ENCODE data around the gene SESN1. TPM values are rescaled to one million over a fixed set of nuclear protein-coding genes. Genes with fewer than 3 reads are reported as not detected.

SESN1 gene
- total RNA-seq, 4 donors from 2014 or later, result 10.4 to 55.9 (median 21.7) TPM

DNA sequence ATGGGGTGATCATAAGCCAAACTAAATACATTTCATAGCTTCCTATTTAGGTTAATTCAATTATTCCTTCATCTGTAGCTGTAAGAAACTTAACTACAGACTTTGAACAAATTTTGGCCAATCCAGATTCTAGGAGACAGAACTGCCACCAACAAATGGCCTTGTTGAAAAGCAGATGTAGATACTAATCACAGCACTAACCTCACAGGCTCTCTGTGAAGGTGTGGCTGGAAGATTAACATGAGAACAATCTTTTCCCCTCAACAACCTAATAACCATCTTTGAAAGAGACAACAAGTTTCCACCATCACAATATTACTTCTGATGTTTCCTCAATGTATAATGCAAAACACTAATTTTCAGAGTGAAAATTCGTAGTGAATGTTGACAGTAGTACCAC lies 87.8 kb downstream of the SESN1 start:
- WGBS, 2 donors, result 41 to 70% methylated on average over 1 of the region's 1 CpG
- Histone ChIP-seq H3K27ac (peak overlapping the region in 3 of 4 donors; percentile 7 to 96 (median 96)), H3K9me3 (no peaks in the 10 kb centered on the region), H3K4me3 (peak overlapping the region in 3 of 4 donors; percentile 81 to 96 (median 91)), H3K4me1 (peaks cover 19 to 81% (median 20%) of the 10 kb centered on the region in 3 donors), H3K27me3 (no peaks in the 10 kb centered on the region), H3K36me3 (no peaks in the 10 kb centered on the region)
- intact Hi-C loops (cut with DNase I), result loop anchor here (10.0 kb wide), 2 partner anchors 58 to 452 kb away; no protein-coding TSS in a partner anchor
- TF ChIP-seq, protein P1, sequence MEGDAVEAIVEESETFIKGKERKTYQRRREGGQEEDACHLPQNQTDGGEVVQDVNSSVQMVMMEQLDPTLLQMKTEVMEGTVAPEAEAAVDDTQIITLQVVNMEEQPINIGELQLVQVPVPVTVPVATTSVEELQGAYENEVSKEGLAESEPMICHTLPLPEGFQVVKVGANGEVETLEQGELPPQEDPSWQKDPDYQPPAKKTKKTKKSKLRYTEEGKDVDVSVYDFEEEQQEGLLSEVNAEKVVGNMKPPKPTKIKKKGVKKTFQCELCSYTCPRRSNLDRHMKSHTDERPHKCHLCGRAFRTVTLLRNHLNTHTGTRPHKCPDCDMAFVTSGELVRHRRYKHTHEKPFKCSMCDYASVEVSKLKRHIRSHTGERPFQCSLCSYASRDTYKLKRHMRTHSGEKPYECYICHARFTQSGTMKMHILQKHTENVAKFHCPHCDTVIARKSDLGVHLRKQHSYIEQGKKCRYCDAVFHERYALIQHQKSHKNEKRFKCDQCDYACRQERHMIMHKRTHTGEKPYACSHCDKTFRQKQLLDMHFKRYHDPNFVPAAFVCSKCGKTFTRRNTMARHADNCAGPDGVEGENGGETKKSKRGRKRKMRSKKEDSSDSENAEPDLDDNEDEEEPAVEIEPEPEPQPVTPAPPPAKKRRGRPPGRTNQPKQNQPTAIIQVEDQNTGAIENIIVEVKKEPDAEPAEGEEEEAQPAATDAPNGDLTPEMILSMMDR (IDR thresholded peaks at IDR 0.05), result no peak
- no peak for TF ChIP-seq POLR2A (IDR thresholded peaks at IDR 0.05)
- no peak for DNase-seq

DNA sequence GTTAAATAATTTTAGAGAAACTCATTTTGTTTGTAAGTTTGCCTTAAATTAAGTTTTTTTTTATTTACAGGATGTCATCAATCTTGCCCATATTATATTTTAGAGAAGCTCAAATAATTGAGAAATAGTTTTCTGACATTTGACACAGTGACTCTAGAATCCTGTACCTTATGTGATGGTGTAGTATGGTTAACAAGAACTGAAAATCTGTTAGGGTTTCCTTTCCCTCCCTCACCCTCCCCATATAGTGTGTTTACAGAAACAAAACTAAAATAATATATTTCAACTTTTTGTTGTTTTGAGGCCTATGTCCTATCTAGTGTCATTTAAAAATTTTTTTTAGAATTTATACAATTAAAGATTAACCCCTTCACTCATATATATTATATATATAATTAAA lies 91.8 kb downstream of the SESN1 start:
- Histone ChIP-seq H3K4me3 (peak overlapping the region in 1 of 4 donors; percentile 25), H3K4me1 (peaks cover 19 to 69% (median 20%) of the 10 kb centered on the region in 3 donors), H3K36me3 (peaks cover 0 to 37% (median 12%) of the 10 kb centered on the region in 3 donors), H3K27me3 (no peaks in the 10 kb centered on the region), H3K9me3 (no peaks in the 10 kb centered on the region), H3K27ac (peak overlapping the region; percentile 12 to 86 (median 72))
- DNase-seq, result no peak
- TF ChIP-seq POLR2A (IDR thresholded peaks at IDR 0.05), result no peak
- TF ChIP-seq, protein P1 (IDR thresholded peaks at IDR 0.05), result no peak
- intact Hi-C loops (cut with DNase I), result loop anchor here (10.0 kb wide), 2 partner anchors 62 to 448 kb away; no protein-coding TSS in a partner anchor

DNA sequence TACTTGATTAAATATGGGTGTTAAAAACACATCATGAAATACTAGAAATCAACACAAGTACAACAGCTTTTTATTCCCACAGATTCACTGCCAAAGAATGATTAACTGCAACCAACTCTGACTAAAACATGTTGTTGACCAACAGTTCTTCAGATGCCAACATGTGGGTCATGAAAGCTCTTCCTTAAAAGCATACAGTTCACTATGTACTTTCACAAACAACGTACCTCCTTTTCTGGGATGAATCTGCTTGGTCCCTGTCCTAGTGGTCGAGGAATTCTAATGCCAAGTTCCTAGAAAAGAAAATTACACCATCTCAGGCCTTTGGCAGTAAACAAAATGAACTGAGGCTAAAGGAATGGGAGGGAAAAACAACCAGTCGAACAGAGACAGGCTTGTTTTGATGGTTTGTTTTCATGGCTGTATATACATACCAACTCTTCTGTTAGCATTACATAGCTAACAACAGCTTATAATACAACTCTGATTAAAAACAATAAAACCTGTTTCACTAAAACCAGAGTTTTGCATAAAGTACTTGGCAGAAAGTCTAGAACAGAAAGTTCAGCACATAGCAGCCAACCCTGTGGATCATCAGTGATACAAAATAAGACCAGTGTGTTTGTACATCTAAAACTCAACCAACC lies 92.5 kb downstream of the SESN1 start:
- H3K27ac ChIP-seq, result peak overlapping the region in 3 of 4 donors; percentile 70 to 86 (median 73)
- no peak for DNase-seq
- no peak for TF ChIP-seq POLR2A (IDR thresholded peaks at IDR 0.05)
- TF ChIP-seq, protein P1 (IDR thresholded peaks at IDR 0.05), result no peak
- H3K4me3 ChIP-seq, result peak overlapping the region in 2 of 4 donors; percentile 5 to 25
- H3K9me3 ChIP-seq, result no peaks in the 10 kb centered on the region
- no peaks in the 10 kb centered on the region for H3K27me3 ChIP-seq
- peaks cover 18 to 62% (median 19%) of the 10 kb centered on the region in 3 donors for H3K4me1 ChIP-seq
- intact Hi-C loops (cut with DNase I), result loop anchor here (10.0 kb wide), 2 partner anchors 63 to 447 kb away; no protein-coding TSS in a partner anchor
- peaks cover 0 to 44% (median 12%) of the 10 kb centered on the region in 3 donors for H3K36me3 ChIP-seq
- 22 to 26% methylated on average over 3 of the region's 3 CpGs for WGBS, 2 donors

DNA sequence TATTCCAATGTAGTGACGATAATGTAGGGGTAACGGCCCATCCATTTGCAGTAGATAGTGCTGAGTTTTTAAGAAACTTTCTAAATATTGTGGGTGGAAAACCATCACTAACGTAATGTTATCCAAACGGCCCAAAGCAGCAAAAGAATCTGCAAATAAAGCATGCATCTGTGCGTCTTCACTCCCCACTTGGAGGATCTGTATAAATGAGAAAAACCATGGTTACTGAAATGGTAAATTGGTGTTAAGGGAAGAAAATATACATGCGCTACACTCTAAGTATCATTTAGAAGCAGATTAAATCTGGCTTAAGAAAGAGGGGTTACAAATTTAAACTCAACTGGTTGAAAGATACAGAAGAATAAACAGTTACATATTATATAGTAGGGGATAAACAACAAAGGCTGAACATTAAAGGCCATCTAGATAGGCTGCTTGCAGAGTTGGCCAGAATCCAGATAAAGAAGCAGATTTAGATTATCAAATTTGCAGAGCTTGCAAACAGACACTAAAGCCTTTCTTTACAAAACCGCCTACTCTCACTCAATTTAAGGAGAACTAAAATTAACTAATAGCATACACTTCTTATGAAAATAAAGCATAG lies 93.3 kb downstream of the SESN1 start:
- Histone ChIP-seq H3K27ac (peak overlapping the region in 3 of 4 donors; percentile 70 to 86 (median 73)), H3K36me3 (peaks cover 0 to 52% (median 12%) of the 10 kb centered on the region in 3 donors), H3K4me3 (peak overlapping the region in 3 of 4 donors; percentile 4 to 25 (median 5)), H3K9me3 (no peaks in the 10 kb centered on the region), H3K4me1 (peaks cover 13 to 57% (median 17%) of the 10 kb centered on the region in 3 donors), H3K27me3 (no peaks in the 10 kb centered on the region)
- no peak for TF ChIP-seq POLR2A (IDR thresholded peaks at IDR 0.05)
- TF ChIP-seq, protein P1 (IDR thresholded peaks at IDR 0.05), result no peak
- DNase-seq, result no peak
- 74 to 83% methylated on average over 7 of the region's 7 CpGs for WGBS, 2 donors
- intact Hi-C loops (cut with DNase I), result loop anchor here (10.0 kb wide), 2 partner anchors 63 to 447 kb away; no protein-coding TSS in a partner anchor

DNA sequence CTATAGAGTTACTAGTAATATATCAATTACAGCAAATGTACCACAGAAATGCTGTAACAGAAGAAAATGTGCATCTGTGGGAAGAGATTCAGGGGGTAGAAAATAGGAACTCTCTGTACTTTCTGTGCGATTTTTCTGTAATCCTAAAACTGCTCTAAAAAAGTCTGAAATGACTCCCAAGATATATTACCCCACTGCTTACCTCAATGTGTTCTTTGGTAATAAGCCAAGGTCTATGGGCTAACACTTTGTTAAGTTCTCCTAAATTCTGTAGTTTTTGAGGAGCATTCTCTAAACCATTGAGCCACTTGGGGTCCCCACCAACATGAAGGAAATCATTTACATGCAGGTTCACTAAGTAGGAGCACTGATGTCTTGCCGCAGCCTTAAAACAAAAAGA lies 94.4 kb downstream of the SESN1 start:
- no peaks in the 10 kb centered on the region for H3K27me3 ChIP-seq
- no peak overlapping the region for H3K4me3 ChIP-seq
- intact Hi-C loops (cut with DNase I), result loop anchor here (10.0 kb wide), 2 partner anchors 65 to 445 kb away; no protein-coding TSS in a partner anchor
- DNase-seq, result no peak
- TF ChIP-seq POLR2A (IDR thresholded peaks at IDR 0.05), result no peak
- TF ChIP-seq, protein P1 (IDR thresholded peaks at IDR 0.05), result no peak
- H3K27ac ChIP-seq, result no peak overlapping the region
- peaks cover 0 to 63% (median 12%) of the 10 kb centered on the region in 3 donors for H3K36me3 ChIP-seq
- H3K4me1 ChIP-seq, result peaks cover 13 to 56% (median 17%) of the 10 kb centered on the region in 3 donors
- WGBS, 2 donors, result 88 to 89% methylated on average over 2 of the region's 2 CpGs
- H3K9me3 ChIP-seq, result no peaks in the 10 kb centered on the region
